ENCODE measurements around the gene PHYH.
"Not testable (repeated sequence)": the region's sequence is repeated elsewhere in the genome, so short reads cannot be mapped to it uniquely, and the experiment has no call there.

The PHYH gene

GRCh38 chr10:13299437-13300287 lies at the start of gene PHYH:
Gene PHYH (minus strand): TSS chr10:13300064. CDS start chr10:13300042, 22 bp downstream.
- DNase-seq = peak; percentile 4

GRCh38 chr10:13348216-13349017 lies 48.6 kb upstream of the PHYH start, which contains the start of gene SEPHS1:
Gene SEPHS1 (minus strand): TSS chr10:13348293. CDS start chr10:13344950, 3,343 bp downstream.
- DNase-seq = peak; percentile 66

- DNase-seq = peak; percentile 66
These were observed 47.8 kb upstream of the PHYH start for GRCh38 chr10:13347500-13348156.

GRCh38 chr10:13347043-13347499 lies 47.2 kb upstream of the PHYH start:
- DNase-seq = no peak

- no peak for DNase-seq
These were observed 46.6 kb upstream of the PHYH start for GRCh38 chr10:13346283-13347042.

- DNase-seq = no peak
These were observed 40.9 kb upstream of the PHYH start for GRCh38 chr10:13340626-13341376.

- DNase-seq = no peak
These were observed 40.2 kb upstream of the PHYH start for GRCh38 chr10:13340068-13340467.

GRCh38 chr10:13338390-13339110 lies 38.7 kb upstream of the PHYH start:
- DNase-seq = no peak

GRCh38 chr10:13337827-13338196 lies 37.9 kb upstream of the PHYH start:
- DNase-seq = no peak

- no peak for DNase-seq
These were observed 37.4 kb upstream of the PHYH start for GRCh38 chr10:13337128-13337826.

- no peak for DNase-seq
These were observed 36.0 kb upstream of the PHYH start for GRCh38 chr10:13335881-13336280.

GRCh38 chr10:13334556-13334955 lies 34.7 kb upstream of the PHYH start:
- DNase-seq = no peak

GRCh38 chr10:13331646-13332045 lies 31.8 kb upstream of the PHYH start:
- no peak for DNase-seq

- DNase-seq = not testable (repeated sequence)
These were observed 31.1 kb upstream of the PHYH start for GRCh38 chr10:13330980-13331379.

GRCh38 chr10:13329565-13329964 lies 29.7 kb upstream of the PHYH start:
- no peak for DNase-seq

GRCh38 chr10:13328613-13329012 lies 28.7 kb upstream of the PHYH start:
- DNase-seq = no peak

GRCh38 chr10:13328126-13328525 lies 28.3 kb upstream of the PHYH start:
- no peak for DNase-seq

GRCh38 chr10:13327534-13327933 lies 27.7 kb upstream of the PHYH start:
- DNase-seq = no peak

GRCh38 chr10:13322615-13323148 lies 22.8 kb upstream of the PHYH start:
- DNase-seq = no peak

GRCh38 chr10:13321576-13321975 lies 21.7 kb upstream of the PHYH start:
- no peak for DNase-seq
